ENCODE measurements around the gene BTRC. TPM values are rescaled to one million over a fixed set of nuclear protein-coding genes. Genes with fewer than 3 reads are reported as not detected.
"Not testable (repeated sequence)": the region's sequence is repeated elsewhere in the genome, so short reads cannot be mapped to it uniquely, and the experiment has no call there.

BTRC gene
- 29.9 TPM for total RNA-seq

GRCh38 chr10:101353692-101354327, at the start of gene BTRC:
Gene BTRC (plus strand): TSS chr10:101354165. CDS start chr10:101354181, 16 bp downstream.
- DNase-seq = peak; percentile 98

- no peak for DNase-seq
These were observed 49.6 kb upstream of the BTRC start for GRCh38 chr10:101304316-101304715.

DNA sequence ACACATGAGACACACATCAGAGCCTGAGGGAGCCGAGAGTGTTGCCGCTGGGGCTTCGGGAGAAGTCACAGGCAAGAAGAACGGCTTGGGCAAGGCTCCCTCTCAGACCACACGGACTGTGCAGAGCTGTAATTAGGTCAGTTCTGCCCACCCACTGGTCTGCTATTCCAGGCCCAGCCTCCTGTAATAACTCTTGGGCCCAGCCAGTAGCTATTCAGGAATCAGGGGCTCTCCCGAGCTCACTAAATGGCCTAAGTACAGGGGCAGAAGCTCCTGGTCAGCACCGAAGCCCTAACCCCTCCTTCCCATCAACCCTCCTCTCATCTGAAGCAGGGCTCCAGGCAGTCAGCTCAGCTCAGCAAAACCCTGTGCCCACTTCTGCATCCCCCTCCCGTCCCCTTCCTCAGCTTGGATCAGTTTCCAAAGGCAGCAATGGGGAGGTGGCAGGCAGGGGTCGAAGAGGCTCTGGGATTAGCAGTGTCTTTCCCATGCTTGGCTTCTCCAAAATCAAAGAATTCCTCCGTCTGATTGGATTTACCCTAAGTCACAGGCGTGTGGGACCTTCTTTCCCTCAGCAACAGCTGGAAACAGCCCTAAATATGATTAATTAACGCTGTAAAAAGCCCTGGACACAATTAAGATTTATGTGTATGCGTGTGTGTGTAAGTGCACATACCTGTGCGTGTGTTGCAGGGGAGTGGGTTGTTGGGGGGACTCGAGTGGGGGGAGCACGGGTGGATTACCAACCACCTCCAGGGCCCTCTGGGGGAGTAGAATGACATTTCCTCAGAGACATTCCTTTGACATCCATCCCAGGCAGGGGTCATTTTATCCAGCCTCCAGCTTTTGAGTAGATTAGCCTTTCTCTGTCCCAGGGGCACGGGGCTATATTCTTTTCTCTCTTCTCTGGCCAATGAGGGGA, 48.4 kb upstream of the BTRC start:
- no peak for DNase-seq

DNA sequence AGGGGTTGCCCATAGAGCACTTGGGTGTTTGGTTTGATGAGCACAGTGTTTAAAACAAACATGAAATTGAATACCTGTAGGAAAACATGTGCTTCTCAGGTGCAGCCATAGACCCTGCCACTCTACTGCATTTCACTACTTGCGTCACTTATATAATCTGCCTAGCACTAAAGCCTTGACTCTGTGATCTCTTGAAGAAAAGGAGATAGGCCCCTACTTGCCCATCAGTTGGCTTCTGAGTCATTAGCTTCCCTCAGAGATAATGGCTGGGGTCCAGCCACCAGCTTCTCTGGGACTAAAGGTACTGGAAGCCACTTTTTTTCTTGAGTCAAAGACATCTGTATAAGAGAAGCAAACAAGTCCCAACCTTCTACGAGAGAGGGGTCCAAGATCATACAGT, 45.9 kb upstream of the BTRC start:
- DNase-seq = no peak

GRCh38 chr10:101310529-101311184, 43.3 kb upstream of the BTRC start:
- no peak for DNase-seq

- peak; percentile 63 for DNase-seq
These were observed 42.5 kb upstream of the BTRC start for GRCh38 chr10:101311185-101312066.

GRCh38 chr10:101319241-101319915, 34.6 kb upstream of the BTRC start:
- peak; percentile 75 for DNase-seq

DNA sequence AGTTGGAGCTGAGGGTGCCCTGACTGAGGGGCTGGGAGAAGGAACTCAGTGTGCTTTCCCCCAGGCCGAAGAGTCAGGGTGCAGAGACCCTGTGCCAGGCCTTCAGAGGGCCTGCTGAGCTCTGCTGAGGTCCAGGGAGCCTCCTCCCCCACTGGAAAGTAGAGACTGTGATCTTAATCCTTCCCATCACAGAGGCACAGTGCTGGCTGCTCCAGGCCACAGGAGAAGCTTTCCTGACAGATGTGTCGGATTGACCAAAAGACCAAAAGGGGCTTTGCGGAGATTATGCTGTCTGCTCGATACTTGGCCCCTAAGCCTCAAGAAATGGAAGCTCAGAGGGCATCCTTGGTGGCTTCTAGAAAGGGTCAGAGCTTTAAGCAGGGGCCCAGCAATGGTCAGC, 32.9 kb upstream of the BTRC start:
- no peak for DNase-seq

DNA sequence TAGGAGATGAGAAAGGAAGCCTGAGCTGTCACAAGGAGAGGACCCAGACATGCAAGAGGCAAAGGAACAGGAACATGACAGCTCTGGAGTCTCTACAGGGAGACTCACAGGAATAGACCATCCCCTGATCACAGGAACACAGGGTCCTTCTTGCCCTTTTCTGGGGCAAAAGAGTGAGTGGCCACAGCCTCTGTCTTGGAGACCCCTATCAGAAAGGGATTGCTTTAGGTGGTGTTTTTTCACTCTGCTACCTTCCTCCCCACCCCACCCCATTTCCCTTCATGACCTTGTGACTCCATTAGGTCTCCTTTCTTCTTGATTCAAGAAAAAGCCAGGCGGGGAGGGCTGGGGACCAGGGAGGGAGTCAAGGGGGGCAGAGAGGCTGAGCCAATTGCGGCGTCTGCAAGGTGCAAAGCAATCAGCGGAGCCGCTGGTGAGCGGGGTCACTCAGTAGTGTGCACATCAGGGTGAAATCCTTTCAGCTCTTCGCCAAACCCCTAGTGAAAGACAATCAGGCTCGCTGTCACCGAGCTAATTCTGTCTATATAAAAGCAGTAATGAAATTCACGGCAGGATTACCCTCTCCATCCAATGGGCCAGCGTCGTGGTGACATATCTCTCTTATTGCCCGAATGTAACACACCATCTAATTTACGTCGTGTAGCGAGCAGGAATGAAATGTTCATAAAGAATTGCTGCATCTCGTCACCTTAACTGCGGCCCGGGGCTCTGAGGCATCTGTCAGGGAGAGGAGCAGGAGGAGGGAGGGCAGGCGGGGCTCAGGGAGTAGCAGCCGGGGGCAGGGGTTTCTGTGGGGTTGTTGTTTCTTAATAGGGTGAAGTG, 31.5 kb upstream of the BTRC start:
- DNase-seq = no peak

GRCh38 chr10:101323495-101323894, 30.5 kb upstream of the BTRC start:
- no peak for DNase-seq

DNA sequence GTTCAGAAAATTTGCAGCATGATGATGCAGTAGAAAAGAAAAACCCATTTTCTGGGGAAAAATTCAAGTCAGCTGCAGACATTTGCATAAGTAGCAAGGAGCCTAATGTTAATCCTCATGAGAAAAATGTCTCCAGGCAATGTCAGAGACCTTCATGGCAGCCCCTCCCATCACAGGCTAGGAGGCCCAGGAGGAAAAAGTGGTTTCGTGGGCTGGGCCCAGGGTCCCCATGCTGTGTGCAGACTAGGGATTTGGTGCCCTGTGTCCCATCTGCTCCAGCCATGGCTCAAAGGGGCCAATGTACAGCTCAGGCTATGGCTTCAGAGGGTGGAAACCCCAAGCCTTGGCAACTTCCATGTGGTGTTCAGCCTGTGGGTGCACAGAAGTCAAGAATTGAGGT, 26.5 kb upstream of the BTRC start:
- not testable (repeated sequence) for DNase-seq

DNA sequence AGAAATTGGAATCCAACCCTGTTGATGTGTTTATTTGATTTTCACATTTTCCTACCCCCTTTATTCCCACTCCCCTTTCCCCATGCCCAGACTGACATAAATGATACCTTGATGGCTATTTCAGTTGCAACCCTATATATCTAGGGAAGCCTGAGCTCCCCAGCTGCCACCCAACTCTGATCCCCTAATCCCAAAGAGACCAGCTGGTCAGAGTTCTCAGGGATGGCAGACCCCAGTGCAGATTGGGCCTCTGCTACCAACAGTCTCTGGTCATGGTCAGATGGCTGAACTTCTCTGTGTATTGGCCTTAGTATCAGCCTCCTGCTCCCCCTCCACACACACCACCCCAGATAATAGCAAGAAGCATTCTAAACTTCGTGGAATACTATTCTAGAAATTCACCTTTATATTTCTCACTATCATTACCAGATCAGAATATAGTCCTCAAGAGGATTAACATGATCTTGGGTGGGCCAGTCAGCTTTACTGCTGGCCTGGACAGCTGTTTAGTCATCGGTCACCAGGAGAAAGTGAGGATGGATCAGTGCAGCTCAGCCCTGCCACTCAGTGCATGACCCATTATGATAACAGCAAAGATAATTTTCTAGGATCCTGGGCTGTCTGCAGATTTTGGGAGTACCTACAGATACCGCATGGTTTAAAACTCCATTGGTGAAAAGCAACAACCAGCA, 24.5 kb upstream of the BTRC start:
- no peak for DNase-seq

DNA sequence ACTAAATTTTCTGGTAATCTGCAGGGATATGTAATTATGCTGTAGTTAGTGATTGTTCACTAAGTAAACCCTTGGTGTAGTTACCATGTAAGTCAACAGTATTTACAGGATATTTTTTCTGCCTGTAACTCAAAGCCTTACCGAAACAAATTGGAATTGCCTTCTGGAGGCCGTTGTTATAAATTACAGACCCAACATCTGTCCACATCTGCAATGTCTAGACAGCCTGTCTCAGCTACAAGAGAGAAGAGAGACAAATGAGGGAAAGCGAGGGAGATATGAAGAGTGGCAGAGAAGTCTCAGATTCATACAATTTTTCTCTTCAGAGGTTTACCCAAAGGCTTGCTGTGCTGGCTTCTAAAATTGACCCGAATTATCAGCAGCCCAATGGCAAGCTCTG, 23.7 kb upstream of the BTRC start:
- no peak for DNase-seq

- peak; percentile 20 for DNase-seq
These were observed 23.2 kb upstream of the BTRC start for GRCh38 chr10:101330631-101331225.

DNA sequence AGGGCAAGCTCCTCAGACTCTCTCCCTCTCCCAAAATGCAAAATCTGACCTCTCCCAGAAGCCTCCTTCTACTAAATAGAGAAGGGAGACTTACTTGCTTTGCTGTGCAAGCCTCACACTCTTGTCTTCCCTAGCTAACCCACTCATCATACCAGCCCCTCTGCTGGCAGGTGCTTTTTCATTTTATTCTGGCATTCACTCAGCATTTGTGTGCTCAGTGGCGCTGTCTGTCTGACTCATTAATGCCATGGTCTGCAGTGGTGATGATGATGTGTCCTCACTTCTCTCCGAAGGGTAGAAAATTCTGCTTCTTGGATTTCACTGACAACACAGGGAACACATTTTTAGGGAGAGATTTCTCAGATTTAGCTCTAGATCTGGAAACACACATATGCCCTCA, 22.0 kb upstream of the BTRC start:
- no peak for DNase-seq

GRCh38 chr10:101334259-101334658, 19.7 kb upstream of the BTRC start:
- not testable (repeated sequence) for DNase-seq

DNA sequence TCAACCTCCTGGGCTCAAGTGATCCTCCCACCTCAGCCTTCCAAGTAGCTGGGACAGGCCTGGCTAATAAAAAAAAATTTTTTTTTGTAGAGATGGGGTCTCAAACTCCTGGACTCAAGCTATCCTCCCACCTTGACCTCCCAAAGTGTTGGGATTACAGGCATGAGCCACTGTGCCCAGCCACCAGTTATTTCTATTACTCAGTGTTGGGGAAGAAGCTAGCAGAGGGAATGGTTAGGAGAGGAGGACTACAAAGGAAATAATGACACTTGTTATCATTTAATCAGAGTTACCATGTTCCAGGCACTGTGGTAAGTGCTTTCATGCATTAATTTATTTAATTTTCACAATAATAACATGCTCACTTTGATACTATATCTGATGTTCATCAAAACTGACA, 17.6 kb upstream of the BTRC start:
- no peak for DNase-seq

DNA sequence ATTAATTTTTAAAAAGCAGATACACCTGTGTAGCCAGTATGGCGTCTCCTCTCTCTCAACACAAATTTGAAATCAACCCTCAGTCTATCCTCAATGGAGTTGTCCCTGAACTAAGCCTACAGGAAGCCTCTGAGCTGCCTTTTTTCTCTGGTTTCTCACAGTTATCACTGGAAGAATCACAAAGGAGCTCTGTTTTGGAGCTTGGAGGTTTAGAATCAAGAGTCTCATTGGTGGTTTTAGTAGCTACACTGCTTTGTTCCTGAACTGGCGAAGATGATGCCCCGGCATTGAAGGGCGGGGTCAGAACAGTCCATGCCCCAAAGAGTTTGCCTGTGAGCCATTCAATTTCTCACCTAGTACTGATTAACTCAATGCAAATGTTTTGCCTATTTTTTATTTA, 16.1 kb upstream of the BTRC start:
- DNase-seq = no peak

- DNase-seq = no peak
These were observed 12.5 kb upstream of the BTRC start for GRCh38 chr10:101341438-101341837.

GRCh38 chr10:101346177-101346576, 7.8 kb upstream of the BTRC start:
- no peak for DNase-seq

Data from occipital lobe (tissue), 2 donors.